Measurements from ENCODE around the gene EMSY. TPM values are rescaled to one million over a fixed set of nuclear protein-coding genes. Genes with fewer than 3 reads are reported as not detected.

EMSY gene
- total RNA-seq, 1 donor from 2014 or later: 18.9 TPM

DNA sequence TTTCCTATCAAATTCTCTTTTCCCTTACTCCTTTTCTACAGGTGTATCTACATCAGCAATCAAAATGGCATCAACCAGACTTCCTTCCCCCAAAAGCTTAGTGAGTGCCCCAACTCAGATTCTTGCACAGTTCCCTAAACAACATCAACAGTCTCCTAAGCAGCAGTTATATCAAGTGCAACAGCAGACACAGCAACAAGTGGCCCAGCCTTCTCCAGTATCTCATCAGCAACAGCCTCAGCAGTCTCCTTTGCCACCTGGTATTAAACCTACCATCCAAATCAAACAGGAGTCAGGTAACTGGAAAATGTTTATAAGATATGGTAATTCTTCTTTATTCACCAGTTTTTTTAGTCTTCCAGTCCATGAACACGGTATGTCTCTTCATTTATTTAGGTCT is 51.4 kb downstream of the EMSY start:
- Mint-ChIP-seq H3K36me3 (ENCODE audit: low read depth, unreplicated experiment) (peaks cover 13% of the 10 kb centered on the region), H3K4me3 (ENCODE audit: unreplicated experiment) (no peak overlapping the region), H3K27ac (ENCODE audit: unreplicated experiment) (no peak overlapping the region), H3K9me3 (ENCODE audit: unreplicated experiment) (peaks cover 3% of the 10 kb centered on the region), H3K4me1 (ENCODE audit: low read depth, unreplicated experiment) (no peaks in the 10 kb centered on the region), H3K27me3 (ENCODE audit: low read depth, unreplicated experiment) (peaks cover 1% of the 10 kb centered on the region)
- FAIRE-seq: no peak
- no peaks in the 10 kb centered on the region for H3K27me3 ChIP-seq (ENCODE audit: insufficient read depth, low read length)
- H4K20me1 ChIP-seq (ENCODE audit: insufficient read depth, low read length): peaks cover 5% of the 10 kb centered on the region
- no peak overlapping the region for H3K27ac ChIP-seq (ENCODE audit: low read depth, low read length)
- H3K9me3 ChIP-seq (ENCODE audit: insufficient read depth, low read depth, low read length): no peaks in the 10 kb centered on the region
- no peak overlapping the region for H3K9ac ChIP-seq (ENCODE audit: low read length)
- H2AFZ ChIP-seq (ENCODE audit: low read depth, low read length): no peak overlapping the region
- TF ChIP-seq EZH2 (IDR thresholded peaks at IDR 0.05; ENCODE audit: insufficient read depth, low read length): no peak
- TF ChIP-seq, protein P1, sequence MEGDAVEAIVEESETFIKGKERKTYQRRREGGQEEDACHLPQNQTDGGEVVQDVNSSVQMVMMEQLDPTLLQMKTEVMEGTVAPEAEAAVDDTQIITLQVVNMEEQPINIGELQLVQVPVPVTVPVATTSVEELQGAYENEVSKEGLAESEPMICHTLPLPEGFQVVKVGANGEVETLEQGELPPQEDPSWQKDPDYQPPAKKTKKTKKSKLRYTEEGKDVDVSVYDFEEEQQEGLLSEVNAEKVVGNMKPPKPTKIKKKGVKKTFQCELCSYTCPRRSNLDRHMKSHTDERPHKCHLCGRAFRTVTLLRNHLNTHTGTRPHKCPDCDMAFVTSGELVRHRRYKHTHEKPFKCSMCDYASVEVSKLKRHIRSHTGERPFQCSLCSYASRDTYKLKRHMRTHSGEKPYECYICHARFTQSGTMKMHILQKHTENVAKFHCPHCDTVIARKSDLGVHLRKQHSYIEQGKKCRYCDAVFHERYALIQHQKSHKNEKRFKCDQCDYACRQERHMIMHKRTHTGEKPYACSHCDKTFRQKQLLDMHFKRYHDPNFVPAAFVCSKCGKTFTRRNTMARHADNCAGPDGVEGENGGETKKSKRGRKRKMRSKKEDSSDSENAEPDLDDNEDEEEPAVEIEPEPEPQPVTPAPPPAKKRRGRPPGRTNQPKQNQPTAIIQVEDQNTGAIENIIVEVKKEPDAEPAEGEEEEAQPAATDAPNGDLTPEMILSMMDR (IDR thresholded peaks at IDR 0.05; ENCODE audit: insufficient read depth, low read depth, low read length): no peak
- H3K4me3 ChIP-seq (ENCODE audit: insufficient read depth, low read depth, low read length): no peak overlapping the region
- H3K4me2 ChIP-seq (ENCODE audit: low read length): no peak overlapping the region
- H3K4me1 ChIP-seq (ENCODE audit: insufficient read depth, low read length): no peaks in the 10 kb centered on the region
- no peak for DNase-seq (ENCODE audit: low read depth)
- peaks cover 5% of the 10 kb centered on the region for H3K36me3 ChIP-seq (ENCODE audit: insufficient read depth, low read length)
- no peaks in the 10 kb centered on the region for H3K79me2 ChIP-seq (ENCODE audit: insufficient read depth, low read length)

DNA sequence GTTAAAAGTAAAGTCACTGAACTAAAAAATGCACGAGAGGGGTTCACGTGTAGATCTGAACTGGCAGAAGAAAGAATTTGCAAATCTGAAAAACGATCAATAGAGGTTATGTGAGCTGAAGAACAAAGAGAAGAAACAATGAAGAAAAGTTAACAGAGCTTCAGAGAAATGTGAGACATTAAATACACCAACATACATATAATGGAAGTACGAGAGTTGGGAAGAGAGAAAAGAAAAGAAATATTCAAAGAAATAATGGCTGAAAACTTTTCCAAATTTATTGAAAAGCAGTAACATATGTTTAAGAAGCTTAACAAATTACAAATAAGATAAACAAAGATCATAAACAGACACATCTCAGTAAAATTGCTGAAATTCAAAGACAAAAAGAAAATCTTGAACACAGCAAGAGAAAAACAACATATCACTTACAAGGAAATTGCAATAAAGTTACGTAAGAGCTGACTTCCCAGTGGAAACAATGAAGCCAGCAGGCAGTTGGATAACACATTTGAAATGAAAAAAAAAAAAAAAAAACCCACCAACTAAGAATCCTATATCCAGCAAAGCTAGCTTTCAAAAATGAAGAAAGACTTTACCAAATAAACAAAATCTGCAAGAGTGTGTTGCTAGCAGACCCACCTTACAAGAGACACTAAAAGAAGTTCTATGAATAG is 56.8 kb downstream of the EMSY start:
- Histone ChIP-seq H3K9ac (ENCODE audit: low read length) (no peak overlapping the region), H3K36me3 (ENCODE audit: insufficient read depth, low read length) (peaks cover 9% of the 10 kb centered on the region), H3K4me1 (ENCODE audit: insufficient read depth, low read length) (no peaks in the 10 kb centered on the region), H3K4me2 (ENCODE audit: low read length) (no peak overlapping the region), H3K9me3 (ENCODE audit: insufficient read depth, low read depth, low read length) (no peaks in the 10 kb centered on the region), H2AFZ (ENCODE audit: low read depth, low read length) (no peak overlapping the region), H3K79me2 (ENCODE audit: insufficient read depth, low read length) (no peaks in the 10 kb centered on the region), H3K27ac (ENCODE audit: low read depth, low read length) (no peak overlapping the region), H4K20me1 (ENCODE audit: insufficient read depth, low read length) (no peaks in the 10 kb centered on the region), H3K27me3 (ENCODE audit: insufficient read depth, low read length) (no peaks in the 10 kb centered on the region), H3K4me3 (ENCODE audit: insufficient read depth, low read depth, low read length) (no peak overlapping the region)
- no peak overlapping the region for H3K27ac Mint-ChIP-seq (ENCODE audit: unreplicated experiment)
- no peak overlapping the region for H3K4me3 Mint-ChIP-seq (ENCODE audit: unreplicated experiment)
- FAIRE-seq (no peak), DNase-seq (ENCODE audit: low read depth) (no peak)
- H3K36me3 Mint-ChIP-seq (ENCODE audit: low read depth, unreplicated experiment): peaks cover 13% of the 10 kb centered on the region
- peaks cover 8% of the 10 kb centered on the region for H3K9me3 Mint-ChIP-seq (ENCODE audit: unreplicated experiment)
- H3K27me3 Mint-ChIP-seq (ENCODE audit: low read depth, unreplicated experiment): no peaks in the 10 kb centered on the region
- no peaks in the 10 kb centered on the region for H3K4me1 Mint-ChIP-seq (ENCODE audit: low read depth, unreplicated experiment)
- TF ChIP-seq EZH2 (IDR thresholded peaks at IDR 0.05; ENCODE audit: insufficient read depth, low read length): no peak
- TF ChIP-seq, protein P1 (IDR thresholded peaks at IDR 0.05; ENCODE audit: insufficient read depth, low read depth, low read length): no peak

DNA sequence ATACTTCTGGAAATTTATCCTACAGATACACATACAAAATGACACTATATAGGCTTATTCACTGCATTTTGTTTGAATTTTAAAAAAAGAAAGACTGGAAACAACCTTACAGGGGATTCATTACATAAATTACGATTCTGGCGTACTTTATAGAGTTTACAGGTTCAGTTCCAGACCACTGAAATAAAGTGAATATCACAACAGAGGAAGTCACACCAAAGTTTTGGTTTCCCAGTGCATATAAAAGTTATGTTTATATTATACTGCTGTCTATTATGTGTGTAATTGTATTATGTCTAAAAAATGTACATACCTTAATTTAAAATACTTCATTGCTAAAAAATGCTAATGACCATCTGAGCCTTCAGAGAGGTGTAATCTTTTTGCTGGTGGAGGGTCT is 62.0 kb downstream of the EMSY start:
- Histone ChIP-seq H3K4me3 (ENCODE audit: insufficient read depth, low read depth, low read length) (no peak overlapping the region), H3K9me3 (ENCODE audit: insufficient read depth, low read depth, low read length) (no peaks in the 10 kb centered on the region), H3K27ac (ENCODE audit: low read depth, low read length) (no peak overlapping the region), H3K79me2 (ENCODE audit: insufficient read depth, low read length) (no peaks in the 10 kb centered on the region), H3K27me3 (ENCODE audit: insufficient read depth, low read length) (no peaks in the 10 kb centered on the region), H3K4me2 (ENCODE audit: low read length) (no peak overlapping the region), H4K20me1 (ENCODE audit: insufficient read depth, low read length) (no peaks in the 10 kb centered on the region), H3K9ac (ENCODE audit: low read length) (no peak overlapping the region), H3K4me1 (ENCODE audit: insufficient read depth, low read length) (peaks cover 7% of the 10 kb centered on the region), H3K36me3 (ENCODE audit: insufficient read depth, low read length) (peaks cover under 1% of the 10 kb centered on the region), H2AFZ (ENCODE audit: low read depth, low read length) (no peak overlapping the region)
- peaks cover 7% of the 10 kb centered on the region for H3K4me1 Mint-ChIP-seq (ENCODE audit: low read depth, unreplicated experiment)
- no peak for TF ChIP-seq EZH2 (IDR thresholded peaks at IDR 0.05; ENCODE audit: insufficient read depth, low read length)
- TF ChIP-seq, protein P1 (IDR thresholded peaks at IDR 0.05; ENCODE audit: insufficient read depth, low read depth, low read length): no peak
- H3K4me3 Mint-ChIP-seq (ENCODE audit: unreplicated experiment): no peak overlapping the region
- H3K9me3 Mint-ChIP-seq (ENCODE audit: unreplicated experiment): peaks cover under 1% of the 10 kb centered on the region
- no peaks in the 10 kb centered on the region for H3K27me3 Mint-ChIP-seq (ENCODE audit: low read depth, unreplicated experiment)
- no peak overlapping the region for H3K27ac Mint-ChIP-seq (ENCODE audit: unreplicated experiment)
- H3K36me3 Mint-ChIP-seq (ENCODE audit: low read depth, unreplicated experiment): peaks cover 8% of the 10 kb centered on the region
- DNase-seq (ENCODE audit: low read depth): no peak
- no peak for FAIRE-seq
